Panc1 (cell line): ENCODE data around the gene SESN2. TPM values are rescaled to one million over a fixed set of nuclear protein-coding genes. Genes with fewer than 3 reads are reported as not detected.

Experiments
- ATAC-seq: fragments of 200-7000 bp; cut with Tn5 transposase; 2 replicates; pipeline ENCODE4 v1.9.1; 2020; ENCODE audit warnings: mild to moderate bottlenecking, moderate library complexity
- BruUV-seq: library from RNA; stranded (reverse); fragments of 400-500 nt; replicated peaks from 2 replicates; lab custom pipeline; 2021; lab: Mats Ljungman, UMichigan
- CTCF ChIA-PET: fragments of 300-600 bp; sonication (Branson Sonifier 250); formaldehyde crosslinking; loops from one replicate; lab custom pipeline; 2022; ENCODE audit warnings: antibody characterized with exemption; lab: Charles Lee
- POLR2A ChIA-PET: fragments of 300-600 bp; sonication (Branson Sonifier 250); formaldehyde crosslinking; loops from one replicate; lab custom pipeline; 2022; ENCODE audit warnings: antibody characterized with exemption; lab: Charles Lee
- DNase-seq: peaks from one replicate; pipeline ENCODE4 v3.0.0-alpha.2; 2010; ENCODE audit warnings: low read depth, low spot score
- H3K27ac ChIP-seq: 2 replicates; pipeline ENCODE4 v1.5.1; 2011; ENCODE audit warnings: mild to moderate bottlenecking, low read length, inconsistent platforms
- H3K27me3 ChIP-seq: fragments of 200-500 bp; sonication (Bioruptor generic); 2 replicates; pipeline ENCODE4 v1.6.0; 2014; ENCODE audit warnings: low read length, inconsistent platforms; ENCODE audit not compliant: control insufficient read depth, insufficient read depth
- H3K36me3 ChIP-seq: fragments of 200-500 bp; sonication (Bioruptor generic); 2 replicates; pipeline ENCODE4 v1.5.1; 2014; ENCODE audit warnings: inconsistent platforms, mild to moderate bottlenecking, low read length, moderate library complexity; ENCODE audit not compliant: control insufficient read depth, insufficient read depth
- H3K4me1 ChIP-seq: 2 replicates; pipeline ENCODE4 v1.5.1; 2011; ENCODE audit warnings: inconsistent platforms, mild to moderate bottlenecking, low read length, moderate library complexity; ENCODE audit not compliant: control insufficient read depth, insufficient read depth
- H3K4me3 ChIP-seq, 2 experiments: 2 replicates each; pipeline ENCODE4 v1.5.1; 2011 to 2012; ENCODE audit warnings: low read depth in 2 of 2, low read length in 2 of 2, mild to moderate bottlenecking in 2 of 2, inconsistent platforms in 1 of 2, moderate library complexity in 1 of 2
- H3K9me3 ChIP-seq: fragments of 200-500 bp; sonication (Bioruptor generic); 2 replicates; pipeline ENCODE4 v1.5.1; 2014; ENCODE audit warnings: low read depth, mild to moderate bottlenecking, inconsistent platforms, low read length, moderate library complexity; ENCODE audit not compliant: control insufficient read depth, insufficient read depth
- CTCF ChIP-seq: fragments of 450-650 bp; IDR thresholded peaks from 2 replicates; pipeline ENCODE4 v1.5.1; 2017; ENCODE audit warnings: mild to moderate bottlenecking
- POLR2AphosphoS5 ChIP-seq: IDR thresholded peaks from 2 replicates; pipeline ENCODE4 v1.6.1; 2012; ENCODE audit warnings: mild to moderate bottlenecking, low read depth, low read length, moderate library complexity
- REST ChIP-seq, 2 experiments: IDR thresholded peaks; 2 replicates each; pipeline ENCODE4 v1.6.1; 2011 to 2012; ENCODE audit warnings: low read depth in 2 of 2, control low read depth in 1 of 2, low read length in 1 of 2, mild to moderate bottlenecking in 1 of 2, moderate library complexity in 1 of 2; ENCODE audit not compliant: insufficient read depth in 1 of 2
- SIN3A ChIP-seq: IDR thresholded peaks from 2 replicates; pipeline ENCODE4 v1.6.1; 2012; ENCODE audit warnings: low read depth, mild to moderate bottlenecking, low read length, moderate library complexity, borderline replicate concordance; ENCODE audit not compliant: insufficient read depth
- TCF7L2 ChIP-seq: IDR thresholded peaks from 2 replicates; pipeline ENCODE4 v1.6.1; 2011; ENCODE audit warnings: mild to moderate bottlenecking, low read depth, low read length, inconsistent platforms
- in situ Hi-C: cut with HindIII; loops from 2 replicates; pipeline ENCODE4 v1.10.0; 2016; ENCODE audit warnings: low sequenced_read_pairs, low pct_unique_long_range_greater_than_20kb
- intact Hi-C: fragments of 100-400 bp; cut with micrococcal nuclease; formaldehyde crosslinking; loops from one replicate; pipeline ENCODE4 v1.10.0; 2022; ENCODE audit not compliant: unreplicated experiment
- total RNA-seq: library from RNA; stranded (reverse); gene quantifications from one replicate; pipeline ENCODE4 v1.2.1, GENCODE V29; 2021; ENCODE audit not compliant: unreplicated experiment

SESN2 gene
- total RNA-seq, 1 experiment from 2014 or later, result 19.7 TPM

GRCh38 chr1:28280501-28280900 lies 21.2 kb downstream of the SESN2 start:
- Histone ChIP-seq H3K27me3 (no peaks in the 10 kb centered on the region), H3K4me1 (no peaks in the 10 kb centered on the region), H3K36me3 (no peaks in the 10 kb centered on the region), H3K27ac (no peak overlapping the region), H3K4me3 (no peak overlapping the region), H3K9me3 (no peaks in the 10 kb centered on the region)
- CTCF ChIA-PET, result no interaction called here
- intact Hi-C loops (no loop called here), in situ Hi-C loops (no loop called here)
- POLR2A ChIA-PET, result interaction anchor here (0.6 kb wide), 1 partner anchor 14 kb away, joined by 5 read pairs; no protein-coding TSS in a partner anchor
- no peak for ATAC-seq
- no peak for TF ChIP-seq TCF7L2
- TF ChIP-seq POLR2AphosphoS5, result no peak
- TF ChIP-seq REST (IDR thresholded peaks at IDR 0.05; ENCODE audit: insufficient read depth in 1 of 2, low read depth in 2 of 2, low read length in 1 of 2), result no peak
- no peak for TF ChIP-seq CTCF
- TF ChIP-seq SIN3A, result no peak
- no TSS peak for BruUV-seq
- DNase-seq, result no peak

GRCh38 chr1:28280977-28281381 lies 21.7 kb downstream of the SESN2 start:
- no TSS peak for BruUV-seq
- no peaks in the 10 kb centered on the region for H3K4me1 ChIP-seq
- TF ChIP-seq CTCF, result no peak
- TF ChIP-seq POLR2AphosphoS5, result no peak
- TF ChIP-seq REST (IDR thresholded peaks at IDR 0.05; ENCODE audit: insufficient read depth in 1 of 2, low read depth in 2 of 2, low read length in 1 of 2), result no peak
- no peak for TF ChIP-seq SIN3A
- intact Hi-C loops, result no loop called here
- DNase-seq, result no peak
- H3K27me3 ChIP-seq, result no peaks in the 10 kb centered on the region
- CTCF ChIA-PET, result no interaction called here
- H3K27ac ChIP-seq, result no peak overlapping the region
- no peak overlapping the region for H3K4me3 ChIP-seq
- POLR2A ChIA-PET, result no interaction called here
- in situ Hi-C loops, result no loop called here
- H3K9me3 ChIP-seq, result no peaks in the 10 kb centered on the region
- ATAC-seq, result no peak
- H3K36me3 ChIP-seq, result no peaks in the 10 kb centered on the region
